Upper lobe of left lung (tissue), 4 donors: ENCODE data around the gene EFEMP2.

Experiments used
- EP300 ChIP-seq, 4 donors: sonication (generic); formaldehyde crosslinking; IDR thresholded peaks; one replicate each; pipeline ENCODE4 v1.5.1; 2017; ENCODE audit warnings: antibody characterized with exemption in 4 of 4, control low read depth in 2 of 4
- POLR2A ChIP-seq, 4 donors: fragments of 450-650 bp; IDR thresholded peaks; one replicate each; pipeline ENCODE4 v1.5.1; 2016 to 2017; ENCODE audit warnings: antibody characterized with exemption in 4 of 4, mild to moderate bottlenecking in 2 of 4
- POLR2AphosphoS5 ChIP-seq, 2 donors: sonication (generic); formaldehyde crosslinking; IDR thresholded peaks; one replicate each; pipeline ENCODE4 v1.5.1; 2017; ENCODE audit warnings: antibody characterized with exemption in 2 of 2
- TF ChIP-seq, protein P1 (sequence below), 6 experiments: fragments of 450-650 bp in 4 of 6; fragments of 200-600 bp in 2 of 6; sonication (generic) in 2 of 6; IDR thresholded peaks; one replicate each; pipeline ENCODE4 v1.5.1; 2016 to 2019; ENCODE audit warnings: antibody characterized with exemption in 6 of 6

DNA sequence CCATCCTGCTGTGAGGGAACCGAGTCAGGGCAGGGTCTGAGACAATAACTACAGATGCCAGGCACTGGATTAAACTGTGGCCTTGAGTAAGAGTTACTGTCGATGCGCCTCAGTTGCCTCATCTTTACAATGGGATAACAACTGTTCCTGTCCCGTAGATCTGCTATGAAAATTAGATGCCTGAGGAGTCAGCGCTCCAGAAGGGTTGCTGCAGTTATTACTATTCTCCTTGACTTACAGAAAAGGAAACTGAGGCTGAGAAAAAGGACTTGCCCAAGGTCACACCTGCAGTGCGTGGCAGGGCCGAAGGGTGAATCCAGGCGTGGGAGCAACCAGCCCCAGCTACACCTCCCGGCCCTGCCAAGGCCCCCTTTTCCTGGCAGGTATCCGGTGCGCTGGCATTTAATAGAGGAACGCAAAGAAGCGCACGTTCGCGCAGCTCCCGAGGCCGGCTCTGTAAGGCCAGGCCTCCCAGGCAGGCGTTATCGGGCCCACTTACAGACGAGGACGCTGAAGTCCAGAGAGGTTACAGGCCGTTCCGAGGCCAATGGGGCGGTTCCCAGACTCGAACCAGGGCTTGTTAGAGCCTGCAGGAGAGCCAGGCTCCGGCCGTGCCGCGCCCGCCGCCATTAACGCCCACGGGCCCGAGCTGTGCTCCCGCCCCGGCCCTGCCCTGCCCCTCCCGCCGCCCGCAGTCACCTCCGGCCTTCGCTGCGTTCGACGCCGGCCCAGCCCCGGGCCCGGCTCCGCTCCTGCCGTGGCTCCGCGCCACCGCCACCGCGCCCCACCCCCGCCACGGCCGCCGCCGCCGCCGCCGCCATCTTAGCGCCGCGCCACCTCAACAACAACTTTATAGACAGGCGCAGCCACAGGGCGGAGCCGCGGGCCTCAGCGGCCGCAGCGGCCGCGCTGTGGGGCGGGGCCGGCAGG is 45.9 kb upstream of the EFEMP2 start, which contains the start of gene C11orf68:
- TF ChIP-seq, protein P1, sequence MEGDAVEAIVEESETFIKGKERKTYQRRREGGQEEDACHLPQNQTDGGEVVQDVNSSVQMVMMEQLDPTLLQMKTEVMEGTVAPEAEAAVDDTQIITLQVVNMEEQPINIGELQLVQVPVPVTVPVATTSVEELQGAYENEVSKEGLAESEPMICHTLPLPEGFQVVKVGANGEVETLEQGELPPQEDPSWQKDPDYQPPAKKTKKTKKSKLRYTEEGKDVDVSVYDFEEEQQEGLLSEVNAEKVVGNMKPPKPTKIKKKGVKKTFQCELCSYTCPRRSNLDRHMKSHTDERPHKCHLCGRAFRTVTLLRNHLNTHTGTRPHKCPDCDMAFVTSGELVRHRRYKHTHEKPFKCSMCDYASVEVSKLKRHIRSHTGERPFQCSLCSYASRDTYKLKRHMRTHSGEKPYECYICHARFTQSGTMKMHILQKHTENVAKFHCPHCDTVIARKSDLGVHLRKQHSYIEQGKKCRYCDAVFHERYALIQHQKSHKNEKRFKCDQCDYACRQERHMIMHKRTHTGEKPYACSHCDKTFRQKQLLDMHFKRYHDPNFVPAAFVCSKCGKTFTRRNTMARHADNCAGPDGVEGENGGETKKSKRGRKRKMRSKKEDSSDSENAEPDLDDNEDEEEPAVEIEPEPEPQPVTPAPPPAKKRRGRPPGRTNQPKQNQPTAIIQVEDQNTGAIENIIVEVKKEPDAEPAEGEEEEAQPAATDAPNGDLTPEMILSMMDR (IDR thresholded peaks at IDR 0.05): peak in 2 of 6 experiments; percentile 9 to 25
- TF ChIP-seq EP300 (IDR thresholded peaks at IDR 0.05): no peak
- TF ChIP-seq POLR2A (IDR thresholded peaks at IDR 0.05): peak in 2 of 4 donors; percentile 32 to 52
- no peak for TF ChIP-seq POLR2AphosphoS5 (IDR thresholded peaks at IDR 0.05)
